GM19023 (cell line): ENCODE measurements around the gene ADGRB2.
"Not testable (repeated sequence)": the region's sequence is repeated elsewhere in the genome, so short reads cannot be mapped to it uniquely, and the experiment has no call there.

Source experiments
- ATAC-seq: cut with Tn5 transposase; IDR thresholded peaks from one replicate; pipeline ENCODE4 v1.9.1; 2021; ENCODE audit warnings: mild to moderate bottlenecking, moderate library complexity; ENCODE audit not compliant: unreplicated experiment

ADGRB2 gene

DNA sequence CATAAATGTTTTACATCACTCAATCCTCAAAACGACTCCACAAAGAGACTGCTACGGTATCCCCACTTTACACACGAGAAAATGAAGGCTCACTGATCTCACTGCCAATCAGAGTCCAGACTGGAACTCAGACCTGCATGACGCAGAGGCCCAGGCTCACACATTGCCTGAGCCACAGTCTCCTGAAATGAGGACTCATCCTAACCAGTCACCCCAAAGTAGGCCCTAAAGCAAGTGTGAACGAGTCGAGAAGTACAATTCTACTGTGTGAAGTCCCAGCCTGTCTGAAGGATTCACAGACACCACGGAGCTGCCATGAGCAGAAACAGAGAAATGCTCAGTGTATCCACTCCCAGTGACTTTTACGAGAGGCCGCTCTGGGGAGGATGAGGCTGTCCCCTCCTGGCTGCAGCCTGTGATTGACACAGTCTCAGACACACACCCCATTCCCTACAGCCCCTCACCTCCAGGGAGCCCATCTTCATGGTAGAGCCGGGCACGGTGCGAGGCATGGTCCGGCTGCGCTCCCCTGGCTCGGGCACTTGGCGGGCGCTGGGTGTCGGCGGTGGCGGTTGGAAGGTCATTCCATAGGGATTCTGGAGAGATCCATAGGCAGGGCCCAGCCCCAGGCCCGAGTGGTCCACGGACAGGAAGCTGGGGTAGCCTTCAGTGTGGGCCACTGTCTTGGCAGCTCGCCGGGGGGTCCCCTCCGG lies 33.6 kb downstream of the ADGRB2 start:
- no peak for ATAC-seq

DNA sequence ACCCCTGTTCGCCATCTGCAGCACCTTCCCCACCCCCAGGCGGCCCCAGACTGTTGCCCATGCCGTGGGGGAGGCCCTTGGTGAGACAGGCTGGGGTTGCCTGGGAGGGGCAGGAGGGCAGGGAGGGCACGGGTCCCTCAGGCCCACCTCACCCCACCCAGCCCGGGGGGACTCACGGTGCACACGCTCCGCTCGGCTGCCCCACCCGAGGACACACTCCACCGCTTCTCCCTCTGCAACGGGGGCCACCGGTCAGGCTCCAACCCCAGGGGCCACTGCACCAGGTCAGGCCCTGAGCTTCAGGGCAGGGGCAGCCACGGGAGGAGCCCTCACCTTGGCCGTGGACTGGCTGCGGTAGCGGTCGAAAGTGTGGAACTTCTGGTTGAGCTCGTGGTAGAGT lies 36.3 kb downstream of the ADGRB2 start:
- no peak for ATAC-seq

- ATAC-seq, result no peak
Observed at GRCh38 chr1:31727195-31727594, 36.9 kb downstream of the ADGRB2 start.

DNA sequence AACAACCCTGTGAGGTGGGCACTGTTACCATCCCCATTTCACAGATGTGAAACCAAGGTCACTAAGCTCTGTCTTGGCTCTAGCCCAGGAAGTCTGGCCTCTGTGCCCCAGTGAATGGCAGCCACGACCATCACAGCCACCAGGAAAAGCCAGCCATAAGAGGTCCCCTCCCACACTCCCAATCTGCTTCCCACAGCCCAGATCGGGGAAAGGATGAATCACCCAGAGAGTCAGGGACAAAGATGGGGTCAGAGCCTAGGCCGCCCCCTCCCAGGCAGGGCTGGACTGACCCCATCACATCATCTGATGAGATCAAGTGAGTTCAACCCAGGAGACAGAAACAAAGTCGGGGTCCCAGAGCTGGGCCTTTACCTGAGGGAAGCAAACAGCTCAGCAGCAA lies 37.4 kb downstream of the ADGRB2 start:
- ATAC-seq, result no peak

DNA sequence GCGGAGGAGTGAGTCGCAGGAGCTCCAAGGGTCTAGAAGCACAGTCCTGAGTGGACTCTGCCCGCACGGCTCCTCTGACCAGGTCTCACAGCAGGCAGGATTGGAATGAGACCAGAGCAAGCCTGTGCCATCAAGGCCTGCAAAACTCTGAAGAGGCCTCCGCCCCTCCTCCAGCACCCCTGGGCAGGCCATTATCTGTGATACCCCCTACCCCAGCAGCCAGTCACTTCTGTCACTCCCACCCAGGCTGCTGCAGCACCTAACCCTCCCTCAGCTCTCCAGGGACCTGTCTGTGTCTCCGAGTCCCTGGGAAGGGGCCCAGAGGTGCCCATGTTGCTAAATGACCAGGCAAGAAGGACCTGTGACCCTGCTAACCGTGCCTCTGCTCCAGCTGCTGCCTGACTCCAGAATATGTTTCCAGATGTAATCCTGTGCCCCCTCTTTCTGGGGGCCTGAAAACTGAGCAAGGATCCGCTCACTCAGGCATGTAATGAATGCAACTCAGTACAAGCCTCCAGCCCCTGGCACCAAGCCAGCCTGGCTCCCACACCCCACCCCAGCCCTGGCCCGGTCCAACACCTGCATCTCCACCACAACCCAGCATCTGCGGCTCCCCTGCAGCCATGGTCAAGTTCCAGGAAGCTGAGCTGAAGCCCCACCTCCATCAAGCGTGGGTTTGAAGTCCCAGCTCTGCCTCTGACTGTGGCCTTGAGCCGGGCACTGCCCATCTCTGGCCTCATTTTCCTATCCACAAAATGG lies 38.2 kb downstream of the ADGRB2 start:
- ATAC-seq, result no peak

DNA sequence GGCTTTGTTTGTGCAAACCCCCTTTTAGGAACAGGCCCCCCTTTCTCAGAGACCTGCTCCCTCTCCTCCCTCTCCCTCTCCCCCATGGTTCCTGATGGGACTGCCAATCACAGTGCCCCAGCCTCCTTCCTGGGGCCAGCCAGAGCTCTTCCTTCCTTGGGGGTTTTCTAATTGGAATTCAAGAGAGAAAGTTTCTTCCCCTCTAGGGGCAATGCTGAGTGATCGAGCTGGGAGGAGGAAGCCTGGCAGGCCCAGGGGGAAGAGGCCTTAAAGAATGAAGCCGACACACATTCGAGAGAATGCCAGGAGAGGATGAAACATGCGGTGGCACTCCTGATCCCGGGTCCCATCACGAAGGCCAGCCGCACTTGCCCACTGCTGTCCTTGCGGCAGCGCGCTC lies 39.0 kb downstream of the ADGRB2 start:
- no peak for ATAC-seq

- no peak for ATAC-seq
Observed at GRCh38 chr1:31723828-31724359, 40.2 kb downstream of the ADGRB2 start.

DNA sequence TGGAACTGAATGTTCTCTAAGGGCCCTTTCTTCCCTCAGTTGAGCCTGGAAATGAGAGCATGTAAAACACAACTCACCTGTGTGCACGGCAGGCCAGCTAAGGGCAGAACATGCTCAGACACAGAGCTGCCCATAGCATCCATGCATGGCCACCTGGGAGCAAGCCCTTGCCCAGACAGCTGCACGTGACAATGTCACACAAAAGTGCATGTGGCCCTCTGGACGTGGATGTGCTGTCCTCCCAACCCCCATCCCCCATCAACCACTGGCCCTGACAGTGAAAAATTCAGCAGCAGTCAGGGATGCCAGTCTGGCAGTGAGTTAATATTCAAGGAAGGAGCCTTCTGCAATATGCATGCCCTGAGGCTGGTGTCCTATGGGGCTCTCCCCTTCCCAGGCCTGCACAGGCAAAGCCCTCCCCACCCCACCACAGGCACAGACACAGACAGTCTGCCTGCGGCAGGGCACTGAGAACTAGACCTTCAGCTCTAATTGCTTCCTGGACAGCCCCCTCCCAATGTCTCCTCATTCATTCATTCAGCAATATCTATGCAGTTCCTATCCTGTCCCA lies 45.7 kb downstream of the ADGRB2 start:
- no peak for ATAC-seq

- ATAC-seq, result no peak
Observed at GRCh38 chr1:31717341-31717740, 46.8 kb downstream of the ADGRB2 start.

- no peak for ATAC-seq
Observed at GRCh38 chr1:31715873-31716220, 48.3 kb downstream of the ADGRB2 start.

DNA sequence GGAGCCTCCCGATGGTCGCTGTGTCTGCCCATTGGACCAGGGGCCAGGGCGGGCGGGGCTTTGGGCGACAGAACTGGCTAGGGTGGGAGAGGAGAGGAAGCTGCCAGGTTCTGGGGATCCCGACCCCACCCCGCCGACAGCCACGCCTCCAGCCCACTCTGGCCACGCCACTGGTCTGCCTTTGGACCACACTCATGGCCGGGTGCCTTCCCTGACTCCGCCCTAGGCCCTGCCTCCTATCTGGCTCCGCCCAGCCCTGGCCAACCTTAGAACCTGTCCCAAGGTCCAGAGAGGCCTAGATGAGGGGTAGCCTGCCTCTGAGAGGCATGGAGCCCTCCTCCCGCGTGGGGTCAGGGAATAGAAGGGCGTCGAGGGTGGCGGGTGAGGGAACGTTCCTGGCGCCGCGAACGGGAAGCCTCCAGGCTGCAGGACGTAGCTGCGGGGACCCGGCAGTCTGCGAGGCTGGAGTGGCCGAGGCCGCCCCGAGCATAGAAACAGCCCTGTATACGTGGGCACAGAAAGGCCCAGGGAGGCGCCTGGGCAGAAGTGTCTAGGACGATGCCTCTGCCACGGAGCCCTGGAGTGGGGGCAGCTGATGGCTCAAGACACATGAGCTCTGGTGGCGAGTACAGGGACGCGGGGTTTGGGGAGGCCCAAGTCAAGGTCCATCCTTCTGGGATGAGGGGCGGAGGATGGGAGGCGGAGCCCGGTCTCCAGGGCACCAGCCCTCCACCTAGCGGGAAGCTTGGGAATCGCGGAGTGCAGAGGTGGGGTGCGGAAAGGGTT lies 48.9 kb downstream of the ADGRB2 start:
- no peak for ATAC-seq

DNA sequence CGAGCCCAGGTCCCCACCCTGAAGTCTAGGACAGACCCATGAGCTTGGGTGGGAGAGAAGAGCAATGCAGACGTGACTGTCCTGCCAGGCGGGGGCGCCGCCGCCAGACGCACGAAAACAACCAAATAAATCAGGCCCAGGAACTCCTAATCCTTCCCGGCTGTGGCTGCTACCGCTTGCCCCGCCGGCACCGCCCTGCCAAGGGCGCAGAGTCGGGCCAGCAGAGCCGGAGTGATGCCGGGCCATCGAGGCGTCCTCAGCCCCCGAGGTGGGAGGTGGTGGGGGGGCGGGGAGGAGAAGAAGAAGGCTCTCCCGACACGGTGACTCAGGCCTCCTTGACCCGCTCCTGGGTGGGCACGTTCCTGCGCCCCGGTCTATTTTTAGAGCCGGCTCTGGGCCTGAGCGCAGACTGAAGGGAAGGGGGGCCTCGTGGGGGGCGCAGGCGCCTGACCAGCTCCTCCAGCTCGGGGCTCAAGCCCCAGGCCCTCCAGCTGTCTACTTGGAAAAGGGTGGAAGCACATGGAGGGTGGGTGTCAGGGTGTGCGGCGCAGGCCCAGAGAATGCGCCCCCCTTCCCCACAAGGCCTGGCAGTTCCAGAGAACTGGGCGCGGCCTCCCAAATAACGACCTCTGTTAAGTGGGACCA lies 49.6 kb downstream of the ADGRB2 start:
- no peak for ATAC-seq

- ATAC-seq, result no peak
Observed at GRCh38 chr1:31712630-31713029, 51.5 kb downstream of the ADGRB2 start.

- no peak for ATAC-seq
Observed at GRCh38 chr1:31712068-31712467, 52.1 kb downstream of the ADGRB2 start.

- no peak for ATAC-seq
Observed at GRCh38 chr1:31708324-31708723, 55.8 kb downstream of the ADGRB2 start.

DNA sequence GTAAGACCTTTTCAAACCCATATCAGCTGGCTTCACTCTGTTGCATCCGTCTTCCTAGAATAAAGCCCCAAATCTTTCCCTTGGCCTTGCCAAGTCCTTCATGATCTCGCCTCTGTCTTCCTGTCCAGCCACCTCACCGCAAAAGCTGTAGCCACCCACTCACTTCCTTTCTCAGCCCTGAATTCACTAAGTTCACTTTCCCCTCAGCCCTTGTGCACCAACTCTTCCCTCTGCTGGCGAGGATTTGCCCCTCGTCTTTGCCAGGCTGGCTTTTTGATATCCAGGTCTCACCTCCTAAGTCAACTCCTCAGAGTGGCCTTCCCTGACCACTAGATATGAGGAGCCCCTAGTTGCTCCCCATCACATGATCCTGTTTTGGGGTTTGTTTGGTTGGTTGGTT lies 56.4 kb downstream of the ADGRB2 start:
- ATAC-seq, result no peak

DNA sequence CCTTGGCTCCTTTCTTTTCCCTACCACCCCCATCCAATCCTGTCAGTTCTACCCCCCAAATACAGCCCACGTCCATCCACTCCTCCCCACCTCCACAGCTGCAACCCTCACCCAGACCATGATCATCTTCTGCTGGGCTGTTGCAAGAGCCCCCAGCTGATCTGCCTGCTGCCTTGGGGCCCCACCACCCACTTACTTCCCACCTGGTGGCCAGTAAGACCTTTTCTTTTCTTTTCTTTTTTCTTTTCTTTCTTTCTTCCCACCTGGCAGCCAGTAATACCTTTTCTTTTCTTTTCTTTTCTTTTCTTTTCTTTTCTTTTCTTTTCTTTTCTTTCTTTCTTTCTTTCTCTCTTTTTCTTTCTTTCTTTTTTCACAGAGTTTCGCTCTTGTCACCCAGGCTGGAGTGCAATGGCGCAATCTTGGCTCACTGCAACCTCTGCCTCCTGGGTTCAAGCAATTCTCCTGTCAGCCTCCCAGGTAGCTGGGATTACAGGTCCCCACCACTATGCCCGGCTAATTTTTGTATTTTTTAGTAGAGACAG lies 57.0 kb downstream of the ADGRB2 start:
- not testable (repeated sequence) for ATAC-seq

DNA sequence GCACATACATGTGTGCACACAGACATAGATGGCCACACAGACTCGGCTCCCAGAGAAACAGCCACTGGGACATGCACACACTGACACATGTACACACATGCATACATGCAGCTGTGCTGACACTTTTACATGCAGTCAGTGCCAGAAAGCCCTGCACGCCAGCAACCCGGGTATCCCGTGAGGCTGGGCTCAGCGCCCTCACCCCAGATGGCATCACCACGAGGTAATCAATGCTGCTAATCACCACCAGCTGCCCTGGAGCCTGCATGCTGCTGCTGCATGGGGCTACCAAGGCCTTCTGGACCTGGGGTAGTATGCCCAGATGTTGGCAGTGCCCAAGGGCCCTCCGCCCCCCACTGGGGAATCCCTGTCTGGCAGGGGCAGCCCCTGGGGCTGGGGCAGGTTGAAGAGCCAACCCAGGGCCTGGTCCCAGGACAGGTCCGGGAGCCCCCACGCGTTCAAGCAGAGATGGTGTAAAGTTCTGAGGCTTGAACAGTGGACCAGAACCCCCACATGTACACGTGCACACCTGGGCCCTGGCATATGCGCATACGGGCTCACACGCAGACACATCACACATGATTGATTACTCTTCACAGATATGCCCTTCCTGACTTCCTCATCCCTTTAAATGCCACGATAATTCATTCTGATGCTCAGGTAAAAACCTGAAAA lies 57.6 kb downstream of the ADGRB2 start:
- ATAC-seq, result no peak

GRCh38 chr1:31705080-31705866 lies 58.9 kb downstream of the ADGRB2 start:
- ATAC-seq, result no peak
